Measurements from ENCODE around the gene ASB4.

The ASB4 gene

DNA sequence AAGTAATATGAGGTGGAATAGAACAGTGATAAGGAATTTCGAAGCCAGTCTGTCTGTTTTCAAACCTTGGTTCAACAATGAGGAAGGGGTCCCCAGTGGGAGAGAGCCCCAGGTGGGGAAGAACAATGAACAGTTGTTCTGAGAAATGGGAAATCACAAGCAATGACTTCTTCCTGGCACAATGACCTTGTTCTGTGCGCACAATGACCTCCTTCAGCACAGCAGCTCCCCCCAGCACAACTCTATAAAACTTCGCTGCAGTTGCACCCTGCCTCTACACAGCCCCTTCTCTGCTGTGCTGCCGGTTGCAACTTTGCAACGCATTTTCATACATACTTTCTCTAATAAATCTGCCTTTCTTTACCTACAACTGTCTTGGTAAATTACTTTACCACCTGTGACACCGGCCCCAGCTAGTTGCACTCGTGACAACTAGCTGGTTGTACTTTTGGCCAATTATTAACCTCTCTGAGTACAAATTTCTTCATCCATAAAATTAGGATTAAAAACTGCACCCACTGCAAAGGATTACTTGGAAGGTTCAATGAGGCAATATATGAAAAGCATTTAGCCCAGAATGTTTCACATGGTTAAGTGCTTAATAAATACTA, 40.5 kb downstream of the ASB4 start:
- no peak for DNase-seq

DNA sequence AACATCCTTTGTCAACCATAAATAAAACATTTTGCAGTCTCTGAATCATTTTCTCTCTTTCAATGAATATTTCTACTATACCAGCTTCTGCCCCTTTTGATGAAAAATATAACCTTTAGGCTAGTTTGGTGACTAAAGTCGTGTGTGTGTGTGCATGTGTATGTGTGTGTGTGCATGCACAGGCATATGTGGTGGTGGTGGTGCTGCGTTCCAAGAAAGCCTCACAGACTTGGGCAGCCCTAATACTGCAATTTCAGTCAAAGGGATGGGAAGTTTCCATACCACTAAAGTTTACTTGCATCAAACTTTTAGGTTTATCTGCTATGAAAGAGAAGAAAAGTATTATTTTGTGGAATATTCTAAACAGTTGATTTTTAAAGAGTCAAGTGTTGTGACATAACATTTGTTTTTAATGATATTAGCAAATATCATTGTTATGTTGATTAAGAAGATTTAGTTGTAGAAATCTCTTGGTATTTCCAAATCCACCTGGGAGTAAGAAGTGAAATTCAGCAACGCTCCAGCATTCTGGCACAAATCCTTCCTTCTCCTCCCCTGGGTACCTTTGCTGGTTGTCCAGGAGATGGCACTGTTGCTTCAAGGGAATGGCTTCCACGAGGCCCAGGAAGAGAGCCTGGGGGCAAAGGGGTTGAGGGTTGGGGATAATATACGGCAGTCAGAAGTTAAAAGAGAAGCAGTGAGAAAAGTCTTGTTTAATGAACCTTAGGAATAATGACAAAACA, 41.5 kb downstream of the ASB4 start:
- peak; percentile 50 for DNase-seq

GRCh38 chr7:95527776-95528250, 42.1 kb downstream of the ASB4 start:
- no peak for DNase-seq

- no peak for DNase-seq
Observed at GRCh38 chr7:95529701-95530100, 44.0 kb downstream of the ASB4 start.

- no peak for DNase-seq
Observed at GRCh38 chr7:95530881-95531280, 45.1 kb downstream of the ASB4 start.

GRCh38 chr7:95531605-95532219, 46.0 kb downstream of the ASB4 start:
- DNase-seq, result no peak

GRCh38 chr7:95534796-95535195, 49.1 kb downstream of the ASB4 start:
- no peak for DNase-seq

DNA sequence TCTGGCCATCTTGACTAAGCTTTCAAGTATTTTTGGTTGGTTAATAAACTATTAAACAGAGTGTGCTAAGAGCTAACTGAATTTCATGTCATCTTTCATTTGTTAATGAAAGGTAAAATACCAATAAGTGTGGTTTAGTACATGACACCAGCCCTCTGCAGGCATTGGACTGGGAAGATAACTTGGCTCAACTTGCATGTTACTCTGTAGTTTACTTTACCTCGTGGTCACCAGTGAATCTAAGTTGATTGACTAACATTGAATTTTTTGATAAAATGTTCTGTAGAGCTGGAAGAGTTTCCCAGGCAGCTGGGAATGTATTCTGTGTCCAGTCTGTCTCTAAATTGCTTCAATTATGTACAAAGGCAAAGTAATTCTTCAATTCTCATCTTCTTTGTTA, 49.9 kb downstream of the ASB4 start:
- DNase-seq, result no peak

- DNase-seq, result no peak
Observed at GRCh38 chr7:95536656-95537311, 51.0 kb downstream of the ASB4 start.

DNA sequence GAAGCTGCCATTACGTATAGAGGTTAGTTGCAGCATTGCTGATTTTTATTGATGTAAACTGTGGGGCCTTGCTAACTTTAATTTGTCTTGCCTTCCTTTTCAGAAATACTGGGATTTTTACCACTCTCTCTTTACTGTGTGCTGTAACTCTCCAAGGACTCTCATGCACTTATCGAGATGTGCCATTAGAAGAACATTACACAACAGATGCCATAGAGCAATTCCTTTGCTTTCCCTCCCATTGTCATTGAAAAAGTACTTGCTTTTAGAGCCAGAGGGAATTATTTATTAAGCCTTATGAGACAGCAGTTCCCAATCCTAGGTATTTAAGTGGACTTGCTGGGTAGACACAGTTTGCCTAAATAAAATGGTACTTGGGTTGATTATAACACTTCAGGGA, 51.7 kb downstream of the ASB4 start:
- no peak for DNase-seq

DNA sequence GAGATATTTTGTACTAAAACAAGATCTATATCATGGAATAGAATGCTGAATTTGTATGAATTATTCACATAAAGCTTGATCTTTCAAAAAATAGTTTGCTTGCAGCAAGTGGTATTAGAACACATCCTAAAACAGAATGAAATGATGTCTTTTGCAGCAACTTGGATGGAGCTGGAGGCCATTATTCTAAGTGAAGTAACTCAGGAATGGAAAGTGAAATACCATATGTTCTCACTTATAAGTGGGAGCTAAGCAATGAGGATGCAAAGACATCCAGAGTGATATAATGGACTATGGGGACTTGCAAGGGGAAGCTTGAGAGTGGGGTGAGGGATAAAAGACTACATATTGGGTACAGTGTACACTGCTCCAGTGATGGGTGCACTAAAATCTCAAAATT, 53.7 kb downstream of the ASB4 start:
- no peak for DNase-seq

DNA sequence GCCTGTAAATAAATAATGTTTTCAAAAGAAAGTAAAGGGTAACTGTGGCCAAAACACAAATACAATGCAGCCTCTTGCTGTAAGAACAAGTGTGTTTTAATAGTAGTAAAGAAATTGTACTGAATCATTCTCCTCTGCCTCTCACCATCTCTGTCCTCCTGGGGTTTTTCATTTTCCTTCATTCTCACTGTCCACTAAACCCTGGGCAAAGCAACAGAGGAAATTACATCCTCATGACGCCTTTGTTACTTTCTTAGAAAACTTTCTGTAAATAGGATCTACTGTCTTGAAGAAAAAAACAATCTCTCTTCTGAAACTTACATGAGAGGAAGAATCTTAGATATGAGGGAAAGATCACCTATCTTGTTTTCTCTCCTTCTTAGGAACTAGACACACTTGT, 54.6 kb downstream of the ASB4 start:
- DNase-seq, result no peak

DNA sequence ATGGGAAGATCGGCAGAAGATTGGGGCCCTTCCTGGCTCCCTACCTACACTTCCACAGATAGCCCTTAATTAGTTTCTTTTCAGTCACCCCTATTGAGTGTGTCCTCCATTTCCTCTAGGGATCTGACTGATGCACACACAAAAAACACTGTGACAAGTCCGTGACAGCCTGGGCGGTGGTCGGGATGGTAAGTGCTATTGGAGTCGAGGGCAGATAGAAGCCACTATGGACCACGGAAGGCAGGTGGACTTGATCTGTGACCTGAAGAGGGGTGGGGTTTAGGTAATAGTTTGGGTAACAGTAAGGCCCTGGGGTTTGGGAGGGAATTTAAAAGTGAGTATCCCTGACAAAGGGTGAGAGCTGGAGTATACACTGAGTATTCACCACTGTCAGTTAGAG, 57.6 kb downstream of the ASB4 start:
- DNase-seq, result no peak

DNA sequence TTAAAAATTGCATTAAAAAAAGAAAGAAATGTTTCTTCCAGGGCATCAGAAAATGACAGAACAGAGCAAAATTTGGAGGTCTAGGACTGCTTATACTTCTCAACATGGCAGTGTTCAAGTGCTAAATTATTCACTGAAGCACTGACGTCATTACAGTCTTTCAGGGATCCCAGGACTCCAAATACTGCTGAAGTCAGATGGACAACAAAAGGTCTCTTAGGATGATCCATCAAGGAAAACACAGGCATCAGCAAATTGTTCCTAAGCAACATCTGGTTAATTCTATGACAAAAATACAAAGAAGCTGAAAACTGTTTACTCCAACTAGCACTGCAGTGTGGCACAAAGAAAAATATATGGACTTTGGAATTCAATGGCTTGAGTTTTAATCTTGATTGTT, 58.4 kb downstream of the ASB4 start:
- no peak for DNase-seq

GRCh38 chr7:95545007-95545615, 59.4 kb downstream of the ASB4 start:
- DNase-seq, result no peak

DNA sequence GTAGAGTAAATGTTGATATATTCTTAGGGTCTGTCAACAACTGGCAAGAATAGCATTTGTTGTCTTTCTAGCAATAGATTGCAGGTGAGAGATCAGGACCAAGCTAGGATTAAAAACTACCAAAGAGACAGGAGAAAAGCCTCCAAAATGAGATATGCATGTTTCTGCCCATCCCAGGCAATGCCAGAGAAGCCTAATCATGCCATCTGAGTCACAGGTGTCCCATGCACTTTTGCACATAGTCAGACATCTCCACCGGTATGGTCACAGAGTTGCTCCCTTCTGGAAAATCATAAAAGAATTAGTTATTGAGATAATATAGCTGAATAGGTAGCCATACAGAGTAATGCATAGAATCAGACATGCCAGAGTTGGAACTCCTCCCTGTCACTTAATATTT, 59.9 kb downstream of the ASB4 start:
- no peak for DNase-seq

GRCh38 chr7:95546647-95547046, 60.9 kb downstream of the ASB4 start:
- DNase-seq, result no peak

GRCh38 chr7:95547361-95548348, 61.9 kb downstream of the ASB4 start:
- DNase-seq, result no peak

DNA sequence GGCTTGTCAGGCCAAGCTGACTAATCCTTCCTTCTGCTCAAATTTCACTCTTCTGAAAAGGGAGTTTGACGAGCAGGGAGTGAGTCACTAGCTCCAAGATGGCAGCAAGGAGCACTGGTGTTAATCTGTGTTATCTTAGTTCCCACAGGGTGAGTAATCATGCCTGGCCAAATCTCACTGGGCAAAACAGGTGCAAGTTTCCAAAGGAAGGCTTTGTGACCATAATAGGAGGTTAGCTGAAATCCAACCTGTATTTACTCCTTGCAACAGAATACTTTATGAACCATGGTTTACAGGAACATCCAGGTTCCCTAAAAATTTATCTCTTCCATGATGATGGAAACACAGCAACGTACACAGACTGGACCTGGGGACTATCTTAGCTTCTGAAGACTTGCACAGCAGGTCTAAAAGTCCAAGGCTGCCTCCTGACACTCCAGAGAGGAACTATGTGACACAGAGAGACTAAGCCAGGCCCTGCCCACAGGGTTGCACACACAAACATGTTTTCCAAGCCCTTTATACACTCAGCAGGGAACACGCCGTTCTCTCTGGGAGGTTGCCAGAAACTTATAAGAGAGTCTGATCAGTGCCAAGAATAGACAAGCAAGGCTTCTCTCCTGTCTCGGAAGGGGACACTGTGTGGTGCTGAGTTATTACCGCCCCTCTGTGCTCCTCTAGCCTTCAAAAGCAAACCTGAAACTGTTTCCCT, 64.2 kb downstream of the ASB4 start:
- DNase-seq, result peak; percentile 70

- no peak for DNase-seq
Observed at GRCh38 chr7:95550546-95550945, 64.8 kb downstream of the ASB4 start.
